Measurements from ENCODE around the gene ZNF423.

ZNF423 gene

GRCh38 chr16:49542391-49542891 is 313.5 kb downstream of the ZNF423 start:
- no peak for TF ChIP-seq CTCF (conservative IDR thresholded peaks at IDR 0.05)
- no peak overlapping the region for H3K27ac ChIP-seq

GRCh38 chr16:49540836-49541235 is 315.1 kb downstream of the ZNF423 start:
- H3K27ac ChIP-seq, result no peak overlapping the region
- TF ChIP-seq CTCF (conservative IDR thresholded peaks at IDR 0.05), result no peak

GRCh38 chr16:49539758-49540157 is 316.2 kb downstream of the ZNF423 start:
- no peak overlapping the region for H3K27ac ChIP-seq
- no peak for TF ChIP-seq CTCF (conservative IDR thresholded peaks at IDR 0.05)

- no peak overlapping the region for H3K27ac ChIP-seq
- TF ChIP-seq CTCF (conservative IDR thresholded peaks at IDR 0.05), result no peak
Measured at GRCh38 chr16:49537924-49538459, 317.9 kb downstream of the ZNF423 start.

DNA sequence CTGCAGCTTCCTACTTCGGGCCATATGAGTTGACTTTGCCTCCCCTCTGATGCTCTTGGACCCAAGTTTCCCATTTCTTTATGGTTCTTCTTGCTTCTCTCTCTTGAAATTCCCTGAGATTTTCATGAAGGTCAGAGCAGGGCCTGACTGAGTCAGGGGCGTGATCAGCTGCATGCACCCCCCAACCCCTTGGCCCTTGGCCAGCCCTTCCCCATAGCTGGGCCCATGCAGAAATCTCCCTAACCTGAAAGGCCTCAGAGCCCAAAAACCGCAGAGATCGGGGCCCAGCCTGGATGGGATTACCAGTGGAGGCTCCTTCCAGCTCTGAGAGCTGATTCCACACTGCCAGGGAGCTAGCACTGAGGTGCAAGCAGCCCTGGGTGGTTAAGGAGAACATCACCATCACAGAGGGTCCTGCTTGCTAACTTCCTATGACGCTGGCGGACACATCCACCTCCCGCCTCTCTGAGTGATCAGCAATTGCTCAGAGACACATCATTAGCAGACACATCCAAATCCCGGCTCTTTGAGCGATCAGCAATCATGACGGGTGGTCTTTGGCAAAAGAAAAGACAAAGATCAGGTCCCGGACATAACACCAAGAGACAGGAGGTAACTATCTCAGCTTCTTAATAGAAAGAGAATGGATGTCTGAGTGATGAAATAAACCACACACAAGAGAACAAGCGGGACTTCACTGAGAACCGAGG is 320.9 kb downstream of the ZNF423 start:
- H3K27ac ChIP-seq, result no peak overlapping the region
- no peak for TF ChIP-seq CTCF (conservative IDR thresholded peaks at IDR 0.05)

- TF ChIP-seq CTCF (conservative IDR thresholded peaks at IDR 0.05), result no peak
- no peak overlapping the region for H3K27ac ChIP-seq
Measured at GRCh38 chr16:49533422-49533821, 322.5 kb downstream of the ZNF423 start.

DNA sequence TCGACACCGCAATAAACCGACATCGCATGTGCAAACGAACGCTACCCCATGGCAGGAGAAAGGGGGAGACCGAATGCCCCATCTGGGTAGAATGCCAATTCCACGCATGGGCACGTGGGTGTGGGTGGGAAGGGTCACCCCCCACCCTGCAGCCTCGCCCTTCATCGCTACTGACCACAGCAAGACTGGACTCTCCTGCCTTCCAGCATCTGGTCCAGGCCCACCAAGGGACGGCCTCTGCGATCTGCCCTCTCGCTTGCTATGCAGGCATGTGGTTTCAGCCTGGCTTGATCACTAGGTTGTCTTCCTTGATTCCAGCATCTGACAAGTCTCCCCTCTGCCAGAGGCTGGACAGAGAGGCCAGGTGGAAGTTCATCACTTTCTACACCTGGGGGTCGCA is 323.0 kb downstream of the ZNF423 start:
- TF ChIP-seq CTCF (conservative IDR thresholded peaks at IDR 0.05), result no peak
- H3K27ac ChIP-seq, result no peak overlapping the region

Measured in VCaP (cell line).